GM19372 (cell line): ENCODE measurements around the gene TRPV5.

Experiments used
- ATAC-seq: cut with Tn5 transposase; IDR thresholded peaks from one replicate; pipeline ENCODE4 v1.9.1; 2021; ENCODE audit warnings: mild to moderate bottlenecking, low read depth, moderate library complexity; ENCODE audit not compliant: unreplicated experiment

The TRPV5 gene

DNA sequence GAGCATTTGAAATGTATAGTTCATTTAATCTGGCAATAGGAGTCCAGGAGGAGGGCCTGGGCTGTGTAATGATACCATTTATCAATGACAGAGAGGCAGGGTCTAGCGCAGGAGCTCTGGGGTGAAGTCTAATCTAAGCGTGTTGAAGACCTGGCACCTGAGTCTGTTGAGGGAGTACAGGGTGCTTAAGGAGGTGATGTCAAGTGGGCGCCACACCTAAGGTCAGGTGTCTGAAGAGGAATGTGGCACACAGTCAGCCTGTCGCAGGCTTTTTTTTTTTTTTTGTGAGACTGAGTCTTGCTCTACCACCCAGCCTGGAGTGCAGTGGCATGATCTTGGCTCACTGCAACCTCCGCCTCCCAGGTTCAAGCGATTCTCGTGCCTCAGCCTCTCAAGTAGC lies 8.0 kb upstream of the TRPV5 start:
- ATAC-seq: no peak

DNA sequence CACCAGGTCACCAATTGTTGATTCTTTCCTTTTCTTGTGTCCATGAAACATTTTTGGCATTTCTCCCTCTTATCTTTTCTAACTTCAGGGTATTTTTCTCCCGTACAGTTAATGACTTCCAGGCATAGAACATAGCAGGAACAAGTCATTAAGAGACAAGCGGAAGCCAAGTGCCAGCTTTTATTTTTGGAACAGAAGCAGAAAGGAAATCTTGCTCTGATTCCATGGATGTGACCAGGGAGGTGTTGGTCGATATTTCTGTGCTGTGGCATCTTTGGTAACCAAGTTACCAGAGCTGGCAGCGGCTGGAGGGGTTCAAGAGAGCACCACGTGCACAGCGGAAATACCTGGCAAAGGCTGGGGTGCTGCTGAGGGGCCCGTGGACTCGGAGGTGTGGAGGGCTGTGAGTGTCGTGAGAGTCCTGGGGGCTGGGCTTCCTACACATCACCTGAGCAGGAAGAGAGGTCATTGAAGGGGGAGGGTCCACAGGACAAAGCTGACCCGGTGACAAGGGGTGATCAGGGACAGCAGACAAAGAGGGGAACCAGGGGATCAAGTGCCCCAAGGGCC lies 7.5 kb upstream of the TRPV5 start:
- no peak for ATAC-seq

DNA sequence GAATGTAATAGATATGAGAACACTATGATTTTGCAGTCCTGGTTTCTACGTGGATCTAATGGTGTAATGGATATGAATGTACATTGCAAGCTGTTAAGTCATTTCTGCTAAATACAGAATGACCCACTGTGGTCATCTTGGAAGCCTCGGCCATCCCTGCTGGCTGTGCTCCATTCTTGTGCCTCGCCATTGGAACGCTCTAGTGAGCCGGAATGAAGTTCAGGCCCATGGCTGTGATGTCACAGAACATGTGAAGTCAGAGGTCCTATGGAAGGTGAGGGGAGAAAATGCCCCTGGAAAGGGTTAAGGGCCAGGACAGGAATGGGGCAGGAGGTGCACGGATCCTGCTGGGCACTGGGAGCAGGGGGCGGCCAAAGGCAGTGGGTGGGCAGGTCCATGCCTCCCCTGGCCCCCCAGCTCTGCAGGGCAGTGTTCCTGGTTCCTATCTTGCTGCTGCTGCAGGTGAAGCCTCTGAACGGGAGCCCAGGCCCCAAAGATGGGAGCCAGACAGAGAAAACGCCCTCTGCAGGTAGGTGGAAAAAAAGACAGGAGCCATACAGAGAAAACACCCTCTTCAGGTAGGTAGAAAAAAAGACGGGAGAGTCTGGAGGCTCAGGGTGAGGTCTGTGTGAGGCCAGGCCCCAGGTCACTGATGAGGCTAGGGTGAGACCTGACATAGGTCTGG lies 5.8 kb upstream of the TRPV5 start, which contains the start of gene LLCFC1:
TSS of gene LLCFC1 (plus strand) at position 259 of the 685 bp plus-strand sequence. CDS start at position 397, 138 bp downstream.
- no peak for ATAC-seq

DNA sequence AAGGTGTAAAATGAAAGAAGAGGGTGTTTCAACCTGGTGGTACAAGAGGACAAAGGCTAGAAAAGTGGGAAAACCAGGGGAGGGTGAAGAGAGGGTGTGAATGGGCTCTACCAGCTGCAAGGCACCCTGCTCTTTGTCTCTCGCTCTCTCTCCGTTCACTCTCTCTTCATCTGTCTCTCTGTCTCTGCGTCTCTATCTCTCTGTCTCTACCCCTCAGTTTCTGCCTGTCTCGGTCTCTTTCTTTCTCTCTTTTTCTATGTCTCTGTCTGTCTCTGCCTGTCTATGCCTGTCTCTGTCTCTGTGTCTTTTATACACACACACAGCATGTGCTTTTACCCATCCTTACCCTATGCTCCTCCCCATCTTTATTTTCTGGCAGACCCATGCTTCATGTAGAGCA lies 5.1 kb upstream of the TRPV5 start:
- no peak for ATAC-seq

GRCh38 chr7:142935941-142936565 lies 2.5 kb upstream of the TRPV5 start:
- ATAC-seq: no peak

- no peak for ATAC-seq
Measured at GRCh38 chr7:142934056-142934455, 510 bp upstream of the TRPV5 start.

DNA sequence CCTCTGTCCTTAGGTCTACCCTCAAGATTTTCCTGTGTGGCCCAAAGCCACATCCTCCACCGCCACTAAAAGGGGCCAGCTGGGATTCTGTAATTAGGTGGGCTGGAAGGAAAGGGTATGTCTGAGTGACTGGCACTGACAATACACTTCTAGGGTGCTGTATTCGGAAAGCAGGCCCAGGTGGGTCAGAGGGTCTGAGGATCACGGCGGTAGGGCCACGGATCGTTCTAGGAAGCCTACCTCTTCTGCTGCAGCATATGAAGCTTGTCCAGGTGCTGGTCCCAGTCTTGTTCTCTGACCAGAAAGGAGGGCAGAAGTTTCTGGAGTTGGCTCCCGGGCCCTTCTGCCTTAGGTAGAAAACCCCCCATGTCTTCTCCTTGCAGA lies 462 bp downstream of the TRPV5 start:
- no peak for ATAC-seq

GRCh38 chr7:142932386-142933091 lies 1.0 kb downstream of the TRPV5 start:
- ATAC-seq: no peak

DNA sequence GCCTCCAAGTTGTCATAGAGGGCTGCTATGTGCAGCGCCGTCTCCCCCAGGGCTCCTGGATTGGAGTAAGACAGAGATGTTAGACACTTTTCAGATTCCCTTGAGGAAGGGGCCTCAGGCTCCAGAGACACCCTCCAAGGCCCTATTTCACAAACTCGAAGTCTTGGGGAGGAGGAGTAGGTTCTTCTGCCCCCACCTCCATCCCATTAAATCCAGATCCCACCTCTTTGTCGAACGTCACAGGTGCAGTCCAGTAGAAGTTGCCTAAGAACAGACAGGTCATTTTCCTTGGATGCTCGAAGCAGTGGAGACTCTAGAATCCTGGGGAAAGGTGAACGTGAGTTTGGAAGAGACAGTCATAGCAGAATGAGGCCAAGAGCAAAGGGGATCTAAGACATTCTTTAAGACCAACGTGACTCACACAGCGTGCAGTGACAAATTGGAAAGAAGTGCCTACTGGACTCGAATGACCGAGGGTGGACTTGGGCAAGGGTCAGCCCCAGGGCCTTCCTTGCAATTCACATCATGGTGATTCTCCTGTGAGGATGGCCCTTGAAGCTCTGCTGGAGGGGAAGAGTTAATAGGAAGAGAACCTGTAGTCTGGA lies 3.3 kb downstream of the TRPV5 start:
- ATAC-seq: no peak

DNA sequence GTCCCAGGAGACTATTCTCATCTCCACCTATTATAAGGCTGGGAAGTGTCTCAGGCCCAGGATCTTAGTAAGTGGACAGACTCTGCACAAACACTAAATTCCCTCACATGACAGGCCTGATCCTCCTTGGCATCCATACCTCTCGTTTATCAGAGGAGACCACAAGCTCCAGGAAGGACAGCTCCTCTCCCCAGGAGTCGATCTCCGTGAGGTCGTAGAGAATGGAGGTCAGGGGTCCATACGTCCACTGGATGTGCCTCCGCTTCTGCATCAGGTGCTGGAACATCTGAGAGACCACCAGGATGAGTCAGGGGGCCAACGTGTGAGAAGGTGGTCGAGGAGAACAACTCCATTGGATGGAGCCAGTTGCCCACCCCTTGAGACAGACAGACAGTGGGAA lies 5.6 kb downstream of the TRPV5 start:
- ATAC-seq: no peak

DNA sequence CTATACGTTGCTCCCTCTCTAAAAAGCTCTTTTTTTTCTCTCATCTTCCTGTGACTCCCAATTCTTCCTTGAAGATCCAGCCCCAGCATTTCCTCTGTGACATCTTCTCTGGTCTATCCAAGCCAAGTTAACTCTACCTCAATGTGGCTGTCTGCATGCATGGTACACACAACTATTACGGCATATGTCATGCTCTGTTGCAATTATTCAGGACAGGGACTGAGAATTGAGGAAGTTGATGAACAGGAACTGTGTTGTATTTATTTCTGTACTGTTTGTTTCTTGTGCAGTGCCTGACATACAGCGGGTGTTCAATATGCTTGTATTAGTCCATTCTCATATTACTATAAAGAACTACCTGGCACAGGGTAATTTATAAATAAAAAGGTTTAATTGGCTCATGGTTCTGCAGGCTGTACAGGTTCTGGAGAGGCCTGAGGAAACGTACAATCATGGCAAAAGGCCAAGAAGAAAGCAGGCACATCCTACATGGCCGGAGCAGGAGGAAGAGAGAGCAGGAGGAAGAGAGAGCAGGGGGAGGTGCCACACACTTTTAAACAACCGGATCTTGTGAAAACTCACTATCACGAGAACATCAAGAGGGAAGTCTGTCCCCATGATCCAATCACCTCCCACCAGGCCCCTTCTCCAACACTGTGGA lies 6.3 kb downstream of the TRPV5 start:
- ATAC-seq: no peak

GRCh38 chr7:142925413-142925812 lies 8.1 kb downstream of the TRPV5 start:
- ATAC-seq: no peak

- no peak for ATAC-seq
Measured at GRCh38 chr7:142923391-142923790, 10.2 kb downstream of the TRPV5 start.

- no peak for ATAC-seq
Measured at GRCh38 chr7:142919656-142920055, 13.9 kb downstream of the TRPV5 start.

- ATAC-seq: no peak
Measured at GRCh38 chr7:142918901-142919300, 14.6 kb downstream of the TRPV5 start.

- no peak for ATAC-seq
Measured at GRCh38 chr7:142917447-142917846, 16.1 kb downstream of the TRPV5 start.

- no peak for ATAC-seq
Measured at GRCh38 chr7:142916508-142916907, 17.0 kb downstream of the TRPV5 start.

DNA sequence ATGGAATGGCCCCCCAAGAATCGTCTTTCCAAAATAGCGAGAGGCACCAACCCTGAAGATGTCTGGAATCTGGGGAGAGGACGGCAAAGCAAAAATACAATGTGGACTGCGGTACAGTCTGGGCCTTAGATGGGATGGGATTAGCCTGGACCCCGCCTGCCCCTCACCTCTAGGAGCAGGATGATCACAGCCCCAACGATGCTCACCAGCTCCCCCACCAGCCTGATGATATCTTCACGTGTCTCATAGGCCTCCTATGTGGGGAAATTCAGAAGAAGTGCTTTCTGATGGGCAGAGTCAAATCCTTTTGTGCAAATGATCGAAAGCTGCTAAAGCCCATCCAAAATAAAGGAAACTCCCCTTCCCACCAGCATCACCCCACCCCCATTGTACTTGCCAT lies 18.2 kb downstream of the TRPV5 start:
- ATAC-seq: no peak

- ATAC-seq: no peak
Measured at GRCh38 chr7:142914121-142914520, 19.4 kb downstream of the TRPV5 start.

DNA sequence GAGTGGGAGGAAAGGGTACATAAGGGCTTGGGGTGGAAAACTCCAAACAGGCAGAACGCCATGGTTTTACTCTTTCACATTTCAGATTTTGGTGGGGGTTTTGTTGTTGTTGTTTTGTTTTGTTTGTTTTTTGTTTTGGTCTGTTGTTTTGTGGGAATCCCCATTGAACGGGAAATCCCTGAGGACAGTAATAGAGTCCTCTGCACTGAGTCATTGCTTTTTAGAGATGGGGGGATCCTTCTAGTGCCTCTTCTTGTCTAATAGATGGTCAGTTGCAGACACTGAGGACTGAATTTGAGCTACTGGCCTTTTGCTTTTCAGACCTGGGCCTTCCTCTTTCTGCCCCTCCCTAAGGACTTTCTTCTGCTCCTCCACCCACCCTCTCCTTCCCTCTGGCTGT lies 20.0 kb downstream of the TRPV5 start:
- ATAC-seq: no peak
